HG02571 (cell line): Measurements from ENCODE around the gene RBM15.
A peak's percentile ranks its signal among the peaks of the same experiment; 100 is the strongest.

Experiments
- ATAC-seq: cut with Tn5 transposase; IDR thresholded peaks from one replicate; pipeline ENCODE4 v1.9.1; 2021; ENCODE audit warnings: mild to moderate bottlenecking, moderate library complexity; ENCODE audit not compliant: unreplicated experiment

RBM15 gene

DNA sequence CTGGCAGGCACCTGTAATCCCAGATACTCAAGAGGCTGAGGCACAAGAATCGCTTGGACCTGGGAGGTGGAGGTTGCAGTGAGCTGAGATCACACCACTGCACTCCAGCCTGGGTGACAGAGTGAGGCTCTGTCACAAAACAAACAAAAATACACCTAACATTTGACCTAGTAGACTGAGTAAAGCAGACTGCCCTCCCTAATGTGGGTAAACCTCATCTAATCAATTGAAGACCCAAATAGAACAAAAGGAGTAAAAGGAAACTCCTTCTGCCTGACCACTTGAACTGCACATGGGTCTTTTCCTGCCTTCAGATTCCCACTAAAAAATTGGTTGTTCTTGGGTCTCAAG, 19.0 kb upstream of the RBM15 start:
- no peak for ATAC-seq

DNA sequence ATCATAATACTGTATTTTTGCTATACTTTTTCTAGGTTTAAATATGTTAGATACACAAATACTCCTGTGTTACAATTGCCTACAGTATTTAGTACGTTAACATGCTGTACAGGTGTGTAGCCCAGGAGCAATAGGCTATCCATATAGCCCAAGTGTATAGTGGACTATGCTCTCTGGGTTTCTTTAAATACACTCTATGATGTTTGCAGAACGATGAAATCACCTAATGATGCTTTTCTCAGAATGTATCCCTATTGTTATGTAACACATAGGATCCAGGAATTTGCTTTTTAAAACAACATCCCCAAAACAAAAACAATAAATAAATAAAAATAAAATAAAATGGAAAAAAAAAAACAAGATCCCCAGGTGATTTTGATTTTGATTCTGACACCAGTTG, 18.1 kb upstream of the RBM15 start:
- ATAC-seq, result no peak

DNA sequence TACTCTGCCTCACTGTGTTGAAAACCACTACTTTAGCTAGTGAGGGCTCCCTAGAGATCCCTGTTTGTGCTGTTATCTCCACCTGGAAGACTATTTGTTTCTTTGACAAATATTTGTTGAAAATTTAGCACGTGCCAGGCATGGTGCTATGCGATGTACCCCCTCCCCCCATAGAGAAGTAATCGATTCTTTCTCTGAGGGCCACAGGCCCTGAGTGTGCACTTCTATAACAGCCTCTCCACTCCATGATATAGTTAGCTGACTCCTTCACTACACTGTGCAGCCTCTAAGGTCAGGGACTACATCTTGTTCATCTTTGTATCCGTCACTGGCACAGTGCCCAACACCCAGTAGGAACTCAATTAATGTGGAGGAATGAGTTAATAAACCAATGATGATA, 17.3 kb upstream of the RBM15 start:
- ATAC-seq, result no peak

DNA sequence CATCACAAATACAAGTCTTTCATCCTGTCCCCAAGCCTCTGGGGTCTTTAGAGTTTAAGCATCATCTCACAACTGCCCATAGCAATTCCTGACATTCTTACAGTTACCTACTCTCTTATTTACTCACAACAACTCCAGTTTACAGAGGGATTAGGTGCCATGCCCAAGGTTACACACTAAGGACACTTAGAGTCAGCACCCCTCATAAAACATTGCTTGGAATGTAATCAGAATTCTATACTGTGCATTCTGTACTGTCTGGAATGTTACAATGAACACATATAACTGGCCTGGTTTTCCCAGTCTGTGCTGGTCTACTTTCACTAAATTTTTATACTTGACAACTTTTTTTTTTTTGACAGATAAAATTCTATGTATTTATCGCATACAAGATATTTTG, 14.5 kb upstream of the RBM15 start:
- no peak for ATAC-seq

DNA sequence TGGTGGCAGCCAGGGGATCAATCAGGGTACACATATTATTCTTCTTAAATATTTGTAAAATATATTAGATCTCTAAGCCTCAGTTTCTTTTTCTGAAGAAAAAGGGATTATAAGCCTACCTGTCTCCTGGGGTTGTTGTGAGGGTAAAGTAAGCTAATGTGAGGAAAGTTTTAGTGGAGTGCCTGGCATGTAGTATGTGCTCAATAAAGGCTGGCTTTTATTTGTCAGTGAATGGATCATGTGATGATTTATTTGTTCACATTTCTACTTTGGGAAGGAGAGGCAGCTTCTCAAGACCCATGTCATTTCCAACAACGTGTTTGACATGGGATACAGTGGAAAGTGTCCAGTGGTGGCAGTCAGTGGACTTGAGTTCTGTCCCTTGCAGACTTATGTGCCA, 12.4 kb upstream of the RBM15 start:
- no peak for ATAC-seq

DNA sequence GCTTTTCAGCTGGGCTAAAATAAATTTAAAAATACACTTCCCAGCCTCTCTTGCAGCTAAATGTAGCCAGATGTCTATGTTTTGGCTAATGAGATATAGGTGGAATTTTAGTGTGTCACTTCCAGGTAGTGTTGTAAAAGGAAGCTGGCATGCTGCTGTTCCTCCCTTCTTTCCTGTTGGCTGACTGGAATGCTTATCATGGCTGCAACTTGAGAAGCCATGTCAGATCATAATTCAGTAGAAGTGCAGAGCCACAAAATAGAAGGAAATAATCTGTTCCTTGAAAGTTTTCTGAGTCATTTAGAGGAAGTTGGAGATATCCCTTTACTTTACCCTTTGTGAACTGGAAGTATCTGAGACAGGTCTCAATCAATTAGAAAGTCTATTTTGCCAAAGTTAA, 10.9 kb upstream of the RBM15 start:
- no peak for ATAC-seq

DNA sequence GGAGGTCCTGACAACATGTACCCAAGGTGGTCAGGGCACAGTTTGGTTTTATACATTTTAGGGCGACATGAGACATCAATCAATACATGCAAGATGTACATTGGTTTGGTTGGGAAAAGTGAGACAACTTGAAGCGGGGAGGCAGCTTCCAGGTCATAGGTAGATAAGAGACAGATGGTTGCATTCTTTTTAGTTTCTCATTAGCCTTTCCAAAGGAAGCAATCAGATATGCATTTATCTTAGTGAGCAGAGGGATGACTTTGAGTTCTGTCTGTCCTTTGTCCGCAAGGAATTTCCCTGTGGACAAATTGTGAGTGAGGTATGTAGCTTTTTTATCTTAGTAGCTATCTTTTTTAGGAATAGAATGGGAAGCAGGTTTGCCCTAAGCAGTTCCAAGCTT, 10.5 kb upstream of the RBM15 start:
- ATAC-seq, result no peak

DNA sequence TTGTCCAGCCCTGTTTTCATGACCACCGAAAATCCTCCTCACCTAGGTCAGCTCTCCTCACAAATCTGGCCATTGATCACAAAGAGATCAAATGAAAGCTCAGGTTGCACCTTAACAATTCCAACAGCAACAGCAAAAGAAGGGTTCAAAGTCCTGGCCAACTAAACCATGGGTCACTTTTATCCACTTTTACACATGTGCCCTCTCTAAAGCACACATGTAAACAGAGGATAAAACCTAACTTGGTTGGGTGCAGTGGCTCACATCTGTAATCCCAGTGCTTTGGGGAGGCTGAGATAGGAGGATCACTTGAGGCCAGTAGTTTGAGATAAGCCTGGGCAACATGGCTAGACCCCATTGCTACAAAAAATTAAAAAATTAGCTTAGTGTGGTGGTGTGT, 3.9 kb upstream of the RBM15 start:
- ATAC-seq, result no peak

DNA sequence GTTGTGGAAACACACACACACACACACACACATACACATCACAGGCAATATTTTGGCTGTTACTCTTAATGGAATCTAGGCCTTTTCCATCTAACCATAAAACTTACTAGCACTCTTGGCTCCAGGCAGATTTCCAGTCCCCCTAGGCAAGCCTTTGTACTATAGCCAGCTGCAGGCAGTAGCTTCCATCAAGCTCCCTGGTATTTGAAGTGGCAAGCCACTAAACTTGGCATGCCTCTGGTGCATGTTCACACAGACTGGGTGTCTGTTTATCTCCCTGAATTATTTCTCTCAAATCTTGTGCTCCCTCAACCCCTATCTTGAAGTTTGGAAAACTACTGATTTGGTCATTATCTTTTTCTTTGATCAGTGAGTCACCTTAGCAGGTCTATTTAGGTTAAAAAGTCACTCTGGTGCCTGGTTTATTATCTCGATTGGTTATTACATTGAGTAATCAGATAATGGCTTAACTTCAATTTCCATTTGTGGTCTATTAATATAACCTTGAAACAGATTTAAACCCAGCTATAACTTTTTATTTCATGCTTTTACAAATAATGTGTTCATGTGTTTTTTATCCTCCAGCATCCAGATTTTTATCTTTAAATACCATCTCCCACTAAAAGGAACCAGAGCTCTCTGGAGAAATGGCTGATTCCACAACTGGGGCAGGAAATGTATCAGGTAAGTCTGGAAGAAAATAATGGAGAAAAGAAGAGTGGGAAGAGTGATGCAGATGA, 2.7 kb upstream of the RBM15 start:
- ATAC-seq, result no peak

DNA sequence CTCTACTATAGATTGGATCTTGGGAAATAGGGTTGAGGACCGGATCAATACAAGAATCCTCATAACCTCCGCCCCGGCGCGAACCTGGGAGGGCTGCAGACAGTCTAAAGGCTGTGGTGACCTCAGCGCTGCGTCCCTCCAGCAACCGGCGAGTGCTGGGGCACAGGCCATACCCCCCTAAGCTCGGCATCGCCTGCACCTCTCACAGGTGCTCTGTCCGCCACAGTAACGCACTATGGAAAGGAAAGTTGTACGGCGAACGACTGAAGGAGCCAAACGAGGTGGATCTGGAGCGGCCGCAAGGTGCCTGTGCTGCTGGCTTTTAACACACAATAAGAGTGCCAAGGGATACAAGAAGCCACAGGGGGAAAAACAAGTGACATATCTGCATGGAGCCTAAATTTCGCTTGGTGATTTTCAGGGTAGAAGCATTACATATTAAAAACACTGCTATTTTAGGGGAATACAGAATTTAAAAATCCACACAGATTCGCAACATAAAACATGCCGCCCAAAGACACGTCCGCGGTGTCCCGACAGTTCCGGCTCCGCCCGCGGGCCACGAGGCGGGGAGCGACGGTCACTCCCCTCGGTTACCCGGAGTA, 1.4 kb upstream of the RBM15 start:
- no peak for ATAC-seq

DNA sequence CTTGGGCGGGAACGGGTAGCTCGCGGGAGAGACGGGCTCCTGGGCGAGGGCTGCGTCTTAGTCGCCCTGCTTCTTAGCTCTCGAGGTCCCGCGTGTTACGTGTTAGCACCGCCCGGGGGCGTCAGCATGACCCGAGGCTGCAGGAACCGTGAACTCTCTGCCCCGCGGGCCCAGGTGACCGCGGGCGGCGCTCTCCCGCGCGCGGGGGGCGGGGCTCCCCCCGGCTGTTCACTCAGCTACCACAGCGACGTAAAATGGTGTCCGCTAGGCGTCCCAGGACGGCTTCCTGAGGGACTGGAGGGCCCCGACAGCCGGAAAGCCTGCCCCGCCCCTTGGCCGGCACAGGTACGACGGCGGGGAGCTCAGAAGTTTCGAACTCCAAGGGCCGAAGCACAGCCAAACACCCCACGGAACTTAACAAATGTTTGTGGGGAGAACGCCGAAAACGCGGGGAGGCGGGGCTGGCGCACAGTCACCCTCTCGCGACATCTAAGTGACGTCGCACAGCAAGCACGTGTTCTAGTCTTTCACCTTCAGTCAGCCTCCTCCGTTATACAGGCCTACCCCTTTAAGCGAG, 780 bp upstream of the RBM15 start:
- peak; percentile 64 for ATAC-seq

DNA sequence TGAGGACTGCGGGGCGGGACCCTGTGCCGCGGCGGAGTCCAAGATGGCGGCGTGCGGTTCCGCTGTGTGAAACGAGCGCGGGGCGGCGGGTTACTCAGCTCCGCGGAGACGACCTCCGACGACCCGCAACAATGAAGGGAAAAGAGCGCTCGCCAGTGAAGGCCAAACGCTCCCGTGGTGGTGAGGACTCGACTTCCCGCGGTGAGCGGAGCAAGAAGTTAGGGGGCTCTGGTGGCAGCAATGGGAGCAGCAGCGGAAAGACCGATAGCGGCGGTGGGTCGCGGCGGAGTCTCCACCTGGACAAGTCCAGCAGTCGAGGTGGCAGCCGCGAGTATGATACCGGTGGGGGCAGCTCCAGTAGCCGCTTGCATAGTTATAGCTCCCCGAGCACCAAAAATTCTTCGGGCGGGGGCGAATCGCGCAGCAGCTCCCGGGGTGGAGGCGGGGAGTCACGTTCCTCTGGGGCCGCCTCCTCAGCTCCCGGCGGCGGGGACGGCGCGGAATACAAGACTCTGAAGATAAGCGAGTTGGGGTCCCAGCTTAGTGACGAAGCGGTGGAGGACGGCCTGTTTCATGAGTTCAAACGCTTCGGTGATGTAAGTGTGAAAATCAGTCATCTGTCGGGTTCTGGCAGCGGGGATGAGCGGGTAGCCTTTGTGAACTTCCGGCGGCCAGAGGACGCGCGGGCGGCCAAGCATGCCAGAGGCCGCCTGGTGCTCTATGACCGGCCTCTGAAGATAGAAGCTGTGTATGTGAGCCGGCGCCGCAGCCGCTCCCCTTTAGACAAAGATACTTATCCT, 430 bp downstream of the RBM15 start:
- peak; percentile 1 for ATAC-seq

DNA sequence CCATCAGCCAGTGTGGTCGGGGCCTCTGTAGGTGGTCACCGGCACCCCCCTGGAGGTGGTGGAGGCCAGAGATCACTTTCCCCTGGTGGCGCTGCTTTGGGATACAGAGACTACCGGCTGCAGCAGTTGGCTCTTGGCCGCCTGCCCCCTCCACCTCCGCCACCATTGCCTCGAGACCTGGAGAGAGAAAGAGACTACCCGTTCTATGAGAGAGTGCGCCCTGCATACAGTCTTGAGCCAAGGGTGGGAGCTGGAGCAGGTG, 961 bp downstream of the RBM15 start:
- no peak for ATAC-seq

DNA sequence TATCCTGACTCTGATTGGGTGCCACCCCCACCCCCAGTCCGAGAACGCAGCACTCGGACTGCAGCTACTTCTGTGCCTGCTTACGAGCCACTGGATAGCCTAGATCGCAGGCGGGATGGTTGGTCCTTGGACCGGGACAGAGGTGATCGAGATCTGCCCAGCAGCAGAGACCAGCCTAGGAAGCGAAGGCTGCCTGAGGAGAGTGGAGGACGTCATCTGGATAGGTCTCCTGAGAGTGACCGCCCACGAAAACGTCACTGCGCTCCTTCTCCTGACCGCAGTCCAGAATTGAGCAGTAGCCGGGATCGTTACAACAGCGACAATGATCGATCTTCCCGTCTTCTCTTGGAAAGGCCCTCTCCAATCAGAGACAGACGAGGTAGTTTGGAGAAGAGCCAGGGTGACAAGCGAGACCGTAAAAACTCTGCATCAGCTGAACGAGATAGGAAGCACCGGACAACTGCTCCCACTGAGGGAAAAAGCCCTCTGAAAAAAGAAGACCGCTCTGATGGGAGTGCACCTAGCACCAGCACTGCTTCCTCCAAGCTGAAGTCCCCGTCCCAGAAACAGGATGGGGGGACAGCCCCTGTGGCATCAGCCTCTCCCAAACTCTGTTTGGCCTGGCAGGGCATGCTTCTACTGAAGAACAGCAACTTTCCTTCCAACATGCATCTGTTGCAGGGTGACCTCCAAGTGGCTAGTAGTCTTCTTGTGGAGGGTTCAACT, 2.1 kb downstream of the RBM15 start:
- ATAC-seq, result no peak

DNA sequence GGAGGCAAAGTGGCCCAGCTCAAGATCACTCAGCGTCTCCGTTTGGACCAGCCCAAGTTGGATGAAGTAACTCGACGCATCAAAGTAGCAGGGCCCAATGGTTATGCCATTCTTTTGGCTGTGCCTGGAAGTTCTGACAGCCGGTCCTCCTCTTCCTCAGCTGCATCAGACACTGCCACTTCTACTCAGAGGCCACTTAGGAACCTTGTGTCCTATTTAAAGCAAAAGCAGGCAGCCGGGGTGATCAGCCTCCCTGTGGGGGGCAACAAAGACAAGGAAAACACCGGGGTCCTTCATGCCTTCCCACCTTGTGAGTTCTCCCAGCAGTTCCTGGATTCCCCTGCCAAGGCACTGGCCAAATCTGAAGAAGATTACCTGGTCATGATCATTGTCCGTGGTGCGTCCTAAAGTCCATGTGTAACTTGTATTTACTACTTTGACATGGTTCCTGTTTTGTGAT, 2.7 kb downstream of the RBM15 start:
- ATAC-seq, result no peak

DNA sequence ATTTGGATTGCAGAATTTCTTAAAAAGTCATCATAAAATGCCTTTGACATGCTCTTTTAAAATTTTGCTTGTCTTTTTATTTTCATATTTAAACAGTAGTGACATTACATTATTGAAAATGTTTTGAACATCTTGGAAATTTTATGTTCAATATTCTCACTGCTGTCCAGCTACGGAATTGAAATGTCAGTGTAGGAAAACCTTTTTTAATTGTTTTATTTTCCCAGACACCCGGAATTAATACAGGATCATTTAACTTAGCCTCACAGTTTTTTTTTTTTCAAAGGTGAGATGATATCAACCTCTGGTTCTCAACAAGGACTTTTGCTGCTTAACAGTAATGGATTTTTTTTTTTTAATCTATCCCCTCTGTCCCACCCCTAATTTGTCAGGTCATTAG, 4.1 kb downstream of the RBM15 start:
- no peak for ATAC-seq

DNA sequence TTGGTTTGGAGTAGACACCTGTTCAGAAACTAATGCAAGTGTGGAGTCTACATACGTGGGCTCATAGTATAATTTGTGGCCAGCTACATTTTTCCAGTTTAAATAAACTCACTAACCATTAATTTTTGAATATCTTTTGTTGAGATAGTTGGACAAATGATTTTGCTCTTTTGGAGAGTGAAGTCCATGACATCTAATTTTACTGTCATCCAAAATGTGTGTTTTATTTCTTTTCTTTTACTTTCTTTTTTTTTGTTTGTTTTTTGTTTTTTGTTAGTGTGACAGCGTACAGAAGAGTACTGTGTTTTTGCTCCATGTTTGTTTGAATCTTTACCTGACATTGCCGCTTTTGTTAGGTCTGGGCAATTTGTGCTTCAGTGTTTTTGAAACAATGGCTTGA, 5.0 kb downstream of the RBM15 start:
- no peak for ATAC-seq

DNA sequence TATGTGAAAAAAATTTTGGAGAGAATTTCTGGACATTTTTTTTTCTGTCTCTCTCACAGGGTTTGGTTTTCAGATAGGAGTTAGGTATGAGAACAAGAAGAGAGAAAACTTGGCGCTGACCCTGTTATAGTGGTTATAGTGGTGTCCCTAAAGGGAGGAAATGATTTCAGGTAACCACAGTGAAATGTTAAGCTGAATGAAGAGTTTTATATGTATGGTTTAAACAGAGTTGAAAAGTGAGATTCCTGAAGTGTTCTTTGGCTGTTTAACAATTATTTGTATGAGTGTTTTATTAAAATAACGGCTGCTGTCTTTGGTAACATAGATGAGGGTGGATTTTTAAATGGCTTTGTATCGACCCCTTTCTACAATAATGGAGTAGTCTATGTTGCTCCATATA, 6.3 kb downstream of the RBM15 start:
- ATAC-seq, result no peak

DNA sequence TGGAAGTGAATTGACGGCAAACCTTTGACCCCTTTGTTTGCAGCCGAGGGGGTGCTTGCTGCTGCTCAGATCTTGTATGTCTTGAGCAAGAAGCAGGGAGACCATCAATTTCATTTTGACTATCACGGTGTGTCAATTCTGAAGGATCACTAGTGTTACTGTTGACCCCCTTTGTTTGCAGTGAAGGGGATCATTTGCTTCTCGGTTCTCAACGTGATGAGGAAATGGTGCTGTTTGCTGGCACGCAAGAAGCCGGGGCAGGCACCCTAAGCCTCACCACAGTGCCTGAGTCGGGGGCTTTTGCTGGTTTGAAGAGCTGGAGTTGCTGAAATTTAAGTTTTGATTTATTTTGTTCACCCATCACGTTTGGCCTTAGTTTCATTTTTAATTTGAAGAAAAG, 7.5 kb downstream of the RBM15 start:
- ATAC-seq, result no peak

DNA sequence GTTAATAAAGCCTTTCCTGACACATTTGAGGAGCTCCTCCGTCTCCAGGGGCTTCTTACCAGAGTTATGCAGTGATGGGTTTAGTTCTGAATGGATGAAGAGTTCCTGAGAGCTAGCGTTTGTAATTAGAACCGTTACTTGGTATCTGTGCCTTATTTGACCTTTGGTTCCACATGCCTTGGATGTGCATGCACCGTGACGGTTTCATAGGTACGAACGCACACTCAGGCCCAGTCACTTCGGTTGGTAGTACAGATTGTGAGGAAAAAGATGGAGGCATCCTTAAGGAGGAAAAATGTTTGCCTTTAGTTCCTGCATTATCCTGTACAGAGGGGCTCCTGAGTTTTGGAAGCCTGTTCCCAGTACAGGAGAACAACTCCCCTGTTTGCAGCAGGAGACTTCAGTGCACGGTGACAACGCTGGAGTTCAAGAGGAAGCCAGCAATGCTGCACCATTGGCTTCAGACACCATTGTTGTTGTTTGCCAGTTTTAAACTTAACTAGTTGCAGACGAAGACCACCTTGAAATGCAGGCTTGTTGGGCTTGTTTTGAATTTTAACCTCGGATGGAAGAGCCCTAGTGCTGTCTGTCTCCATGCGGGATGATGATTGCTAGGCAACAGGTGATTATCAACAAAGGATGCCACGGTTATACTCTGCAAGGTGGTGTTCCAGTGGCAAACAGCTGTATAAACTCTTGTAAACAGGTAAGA, 8.2 kb downstream of the RBM15 start:
- no peak for ATAC-seq

DNA sequence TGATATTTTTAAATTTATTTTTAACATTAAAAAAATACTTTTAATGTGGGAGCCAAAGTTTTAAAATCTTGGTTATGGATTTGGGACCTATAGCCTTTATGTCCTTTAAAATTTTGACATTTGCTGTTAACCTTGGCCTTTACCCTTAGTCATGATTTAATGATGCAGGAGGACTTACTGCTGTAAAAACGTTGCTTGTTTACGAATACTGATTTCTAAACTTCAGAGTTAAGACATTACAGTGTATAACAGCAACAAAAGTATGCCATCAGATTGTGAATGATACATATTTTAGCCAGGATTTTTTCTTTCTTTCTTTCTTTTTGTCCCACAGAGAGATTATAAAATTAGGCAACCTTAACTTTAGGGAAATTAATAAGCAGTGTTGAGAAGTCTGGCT, 8.9 kb downstream of the RBM15 start:
- ATAC-seq, result no peak
